Mucosa of descending colon (tissue), 3 donors: ENCODE data around the gene MYH3. TPM values are rescaled to one million over a fixed set of nuclear protein-coding genes. Genes with fewer than 3 reads are reported as not detected.

Experiments used
- ATAC-seq: fragments of 200-7000 bp; cut with Tn5 transposase; one replicate; pipeline ENCODE4 v1.9.1; 2020; ENCODE audit warnings: mild to moderate bottlenecking, moderate library complexity
- DNase-seq, 3 donors: peaks; one replicate each; pipeline ENCODE4 v3.0.0-alpha.2; 2020
- H3K36me3 ChIP-seq: fragments of 200-600 bp; one replicate; pipeline ENCODE4 v1.8.0; 2021; ENCODE audit warnings: low read depth, mild to moderate bottlenecking
- H3K4me1 ChIP-seq: fragments of 200-600 bp; one replicate; pipeline ENCODE4 v1.8.0; 2021; ENCODE audit warnings: low read depth, mild to moderate bottlenecking
- H3K4me3 ChIP-seq: fragments of 200-600 bp; one replicate; pipeline ENCODE4 v1.8.0; 2021; ENCODE audit warnings: mild to moderate bottlenecking
- H3K9me3 ChIP-seq: fragments of 200-600 bp; one replicate; pipeline ENCODE4 v1.8.0; 2021; ENCODE audit warnings: mild to moderate bottlenecking
- intact Hi-C, 2 donors: fragments of 100-400 bp; cut with DNase I in 1 of 2; cut with micrococcal nuclease in 1 of 2; formaldehyde crosslinking; loops; one replicate each; pipeline versions ENCODE4 v1.11.0 to v1.11.1; 2022; cut with DNase I, micrococcal nuclease
- total RNA-seq, 3 donors: library from RNA; stranded (reverse); fragmentation: NEBNext Ultra II Directional in 2 of 3; extraction: Animal tissue kit (Norgen Biotek cat#: 25700) in 2 of 3; gene quantifications; one replicate each; pipeline versions ENCODE4 v1.2.1 to v1.2.4, GENCODE V29; 2021 to 2023
- TF ChIP-seq, protein P1 (sequence below): fragments of 200-600 bp; IDR thresholded peaks from one replicate; pipeline ENCODE4 v1.8.0; 2022; ENCODE audit warnings: antibody characterized with exemption, mild to moderate bottlenecking
- donor health status: DM: no; HTN: no; CAD: no; lungs with moderate emphysema.
- donor health status: DM: no; HTN: no; CAD: no.
- donor health status: DM: no; HTN: yes; CAD: no.

The MYH3 gene
- total RNA-seq, 3 donors from 2014 or later: 2.0 to 3.2 (median 2.3) TPM

GRCh38 chr17:10589553-10590145, 67.5 kb downstream of the MYH3 start:
- TF ChIP-seq, protein P1, sequence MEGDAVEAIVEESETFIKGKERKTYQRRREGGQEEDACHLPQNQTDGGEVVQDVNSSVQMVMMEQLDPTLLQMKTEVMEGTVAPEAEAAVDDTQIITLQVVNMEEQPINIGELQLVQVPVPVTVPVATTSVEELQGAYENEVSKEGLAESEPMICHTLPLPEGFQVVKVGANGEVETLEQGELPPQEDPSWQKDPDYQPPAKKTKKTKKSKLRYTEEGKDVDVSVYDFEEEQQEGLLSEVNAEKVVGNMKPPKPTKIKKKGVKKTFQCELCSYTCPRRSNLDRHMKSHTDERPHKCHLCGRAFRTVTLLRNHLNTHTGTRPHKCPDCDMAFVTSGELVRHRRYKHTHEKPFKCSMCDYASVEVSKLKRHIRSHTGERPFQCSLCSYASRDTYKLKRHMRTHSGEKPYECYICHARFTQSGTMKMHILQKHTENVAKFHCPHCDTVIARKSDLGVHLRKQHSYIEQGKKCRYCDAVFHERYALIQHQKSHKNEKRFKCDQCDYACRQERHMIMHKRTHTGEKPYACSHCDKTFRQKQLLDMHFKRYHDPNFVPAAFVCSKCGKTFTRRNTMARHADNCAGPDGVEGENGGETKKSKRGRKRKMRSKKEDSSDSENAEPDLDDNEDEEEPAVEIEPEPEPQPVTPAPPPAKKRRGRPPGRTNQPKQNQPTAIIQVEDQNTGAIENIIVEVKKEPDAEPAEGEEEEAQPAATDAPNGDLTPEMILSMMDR: no peak
- no peak for ATAC-seq
- DNase-seq: no peak
- intact Hi-C loops: no loop called here
- H3K9me3 ChIP-seq: no peaks in the 10 kb centered on the region
- no peaks in the 10 kb centered on the region for H3K4me1 ChIP-seq
- H3K36me3 ChIP-seq: no peaks in the 10 kb centered on the region
- no peak overlapping the region for H3K4me3 ChIP-seq

DNA sequence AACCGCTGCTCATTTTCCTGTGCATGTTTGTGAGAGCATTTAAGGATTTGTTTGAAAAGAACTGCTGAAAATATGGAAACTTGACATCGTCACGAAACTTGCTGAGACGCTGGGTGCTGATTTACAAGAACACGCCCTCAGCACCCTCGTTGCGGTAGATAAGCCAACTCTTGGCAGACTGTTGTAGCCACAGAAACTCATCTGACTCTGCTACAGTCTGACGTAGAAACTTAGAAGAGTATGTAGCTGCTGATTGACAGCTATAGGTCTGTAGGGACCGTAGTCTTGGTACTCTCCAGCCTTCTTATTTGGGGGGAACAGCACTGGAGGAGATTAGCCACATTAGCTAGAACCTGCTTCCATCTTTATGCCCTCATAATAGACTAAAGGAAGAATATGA, 71.6 kb downstream of the MYH3 start:
- TF ChIP-seq, protein P1: no peak
- intact Hi-C loops: no loop called here
- no peak for DNase-seq
- H3K4me1 ChIP-seq: no peaks in the 10 kb centered on the region
- ATAC-seq: no peak
- no peaks in the 10 kb centered on the region for H3K9me3 ChIP-seq
- H3K4me3 ChIP-seq: no peak overlapping the region
- no peaks in the 10 kb centered on the region for H3K36me3 ChIP-seq

- no peak for DNase-seq
- H3K4me3 ChIP-seq: no peak overlapping the region
- intact Hi-C loops: no loop called here
Measured at GRCh38 chr17:10583834-10584233, 73.3 kb downstream of the MYH3 start.

GRCh38 chr17:10579270-10579669, 77.8 kb downstream of the MYH3 start:
- DNase-seq (no peak), ATAC-seq (no peak)
- TF ChIP-seq, protein P1: no peak
- no peaks in the 10 kb centered on the region for H3K9me3 ChIP-seq
- H3K4me1 ChIP-seq: no peaks in the 10 kb centered on the region
- intact Hi-C loops: no loop called here
- no peak overlapping the region for H3K4me3 ChIP-seq
- H3K36me3 ChIP-seq: no peaks in the 10 kb centered on the region

More at GRCh38 chr17:10583834-10584233, 73.3 kb downstream of the MYH3 start:
- H3K36me3 ChIP-seq: no peaks in the 10 kb centered on the region
- no peaks in the 10 kb centered on the region for H3K9me3 ChIP-seq
- ATAC-seq: no peak
- TF ChIP-seq, protein P1: no peak
- H3K4me1 ChIP-seq: no peaks in the 10 kb centered on the region

Other genes starting within 250 kb of the MYH3 start
- gene MYH8, start 235.4 kb downstream of the MYH3 start, total RNA-seq: not detected
- gene MYH4, start 187.8 kb downstream of the MYH3 start, total RNA-seq: not detected
- under 1 TPM in 2 of 3 donors, not detected in 1; 0.06 to 0.10 TPM for gene MYH1, start 138.8 kb downstream of the MYH3 start, total RNA-seq
- 1 to 10 TPM in 1 of 3 donors, under 1 TPM in 1, not detected in 1; 0.41 to 1.0 TPM for gene MYH2, start 107.7 kb downstream of the MYH3 start, total RNA-seq
- 10 to 100 TPM; 32.1 to 39.0 (median 38.3) TPM for gene SCO1, start 40.2 kb upstream of the MYH3 start, total RNA-seq
- 1 to 10 TPM; 6.9 to 8.7 (median 8.5) TPM for gene ADPRM, start 40.3 kb upstream of the MYH3 start, total RNA-seq
- 10 to 100 TPM; 14.9 to 29.5 (median 22.4) TPM for gene TMEM220, start 72.7 kb upstream of the MYH3 start, total RNA-seq
- gene TMEM238L, start 146.8 kb upstream of the MYH3 start, total RNA-seq: 100 to 1,000 TPM in 1 of 3 donors, 10 to 100 TPM in 2; 47.5 to 122 (median 76.5) TPM
- 1 to 10 TPM in 2 of 3 donors, under 1 TPM in 1; 0.55 to 7.6 (median 1.1) TPM for gene PIRT, start 180.8 kb upstream of the MYH3 start, total RNA-seq